Panc1 (cell line): ENCODE results near the gene RMP24.

Experiments used
- CTCF ChIP-seq: fragments of 450-650 bp; IDR thresholded peaks from 2 replicates; pipeline ENCODE4 v1.5.1; 2017; ENCODE audit warnings: mild to moderate bottlenecking
- POLR2AphosphoS5 ChIP-seq: IDR thresholded peaks from 2 replicates; pipeline ENCODE4 v1.6.1; 2012; ENCODE audit warnings: mild to moderate bottlenecking, low read depth, low read length, moderate library complexity
- REST ChIP-seq, 2 experiments: IDR thresholded peaks; 2 replicates each; pipeline ENCODE4 v1.6.1; 2011 to 2012; ENCODE audit warnings: low read depth in 2 of 2, control low read depth in 1 of 2, low read length in 1 of 2, mild to moderate bottlenecking in 1 of 2, moderate library complexity in 1 of 2; ENCODE audit not compliant: insufficient read depth in 1 of 2
- SIN3A ChIP-seq: IDR thresholded peaks from 2 replicates; pipeline ENCODE4 v1.6.1; 2012; ENCODE audit warnings: low read depth, mild to moderate bottlenecking, low read length, moderate library complexity, borderline replicate concordance; ENCODE audit not compliant: insufficient read depth

DNA sequence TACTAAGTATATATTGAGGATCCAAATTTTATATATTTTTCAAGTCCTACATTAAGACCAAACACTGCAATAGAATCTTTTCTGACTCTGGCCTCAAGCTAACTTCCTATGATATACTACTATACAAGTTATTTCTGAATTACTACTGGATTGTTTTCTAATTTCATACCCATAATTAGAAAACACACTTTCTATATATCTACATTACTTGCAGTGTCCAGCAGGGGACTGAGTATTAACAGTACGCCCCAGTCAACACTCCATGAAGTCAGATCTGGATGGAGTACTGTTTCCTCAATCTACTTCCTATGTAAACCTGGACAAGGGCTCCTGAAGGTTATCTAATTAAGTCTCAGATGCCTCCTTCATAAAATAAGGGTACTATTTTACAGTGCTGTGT lies 26.5 kb downstream of the RMP24 start:
- TF ChIP-seq CTCF (peak; percentile 33; the same call in 1 of the 2 replicates), POLR2AphosphoS5 (no peak), REST (IDR thresholded peaks at IDR 0.05; ENCODE audit: insufficient read depth in 1 of 2, low read depth in 2 of 2, low read length in 1 of 2) (no peak), SIN3A (no peak)
